HepG2 (cell line): ENCODE data around the gene LCORL. TPM values are rescaled to one million over a fixed set of nuclear protein-coding genes. Genes with fewer than 3 reads are reported as not detected.

ENCODE experiments used
- ATAC-seq: fragments of 200-7000 bp; cut with Tn5 transposase; 3 replicates; pipeline ENCODE4 v1.9.1; 2020; ENCODE audit warnings: mild to moderate bottlenecking, moderate library complexity
- Bru-seq: library from RNA; stranded (reverse); fragments of 400-500 nt; gene quantifications from one replicate; lab custom pipeline; 2021; lab: Mats Ljungman, UMichigan
- BruChase-seq, 2 experiments: library from RNA; stranded (reverse); fragments of 400-500 nt; gene quantifications; one replicate each; lab custom pipeline; 2021; lab: Mats Ljungman, UMichigan
- BruUV-seq: library from RNA; stranded (reverse); fragments of 400-500 nt; replicated peaks from 2 replicates; lab custom pipeline; 2021; lab: Mats Ljungman, UMichigan
- CTCF ChIA-PET: fragments of 300-600 bp; formaldehyde crosslinking; extraction: SDS; loops from one replicate; lab custom pipeline; 2021; ENCODE audit warnings: low total read pairs, inconsistent platforms, low intra/inter-chr PET ratio; lab: Yijun Ruan, JAX
- POLR2A ChIA-PET: fragments of 350-600 bp; sonication (Branson Sonifier 250); formaldehyde crosslinking; loops from one replicate; lab custom pipeline; 2020; ENCODE audit warnings: antibody characterized with exemption, inconsistent platforms; lab: Yijun Ruan, JAX
- DNase-seq: peaks from one replicate; pipeline ENCODE4 v3.0.0-alpha.2; 2015; ENCODE audit warnings: low spot score
- FAIRE-seq: peaks from 3 replicates; lab custom pipeline; 2011; peaks lifted over from hg19 to GRCh38; lab: Jason Lieb, UNC
- H2AFZ ChIP-seq: one replicate; pipeline ENCODE4 v1.6.1; 2011; ENCODE audit warnings: low read length, inconsistent platforms
- H3K27ac ChIP-seq: fragments of 300-600 bp; 3 replicates; pipeline ENCODE4 v1.8.0; 2011; ENCODE audit warnings: mixed run types, mild to moderate bottlenecking, mixed read lengths, low read length, inconsistent platforms; ENCODE audit not compliant: insufficient read depth; ENCODE audit errors: extremely low read length
- H3K27me3 ChIP-seq, 2 experiments: fragments of 200-600 bp in 1 of 2; 2 replicates in 1 of 2; 3 replicates in 1 of 2; pipeline versions ENCODE4 v1.6.0 to v1.8.0; 2011; ENCODE audit warnings: low read length in 2 of 2, mild to moderate bottlenecking in 2 of 2, moderate library complexity in 2 of 2, inconsistent platforms in 1 of 2; ENCODE audit not compliant: insufficient read depth in 2 of 2, control insufficient read depth in 1 of 2
- H3K36me3 ChIP-seq, 2 experiments: fragments of 200-600 bp in 1 of 2; replicated peaks in 1 of 2; 2 replicates in 1 of 2; 3 replicates in 1 of 2; pipeline versions ENCODE4 v1.5.1 to v1.8.0; 2011; ENCODE audit warnings: low read length in 2 of 2, inconsistent platforms in 1 of 2; ENCODE audit not compliant: insufficient read depth in 2 of 2, control insufficient read depth in 1 of 2
- H3K4me1 ChIP-seq: 2 replicates; pipeline ENCODE4 v1.5.1; 2012; ENCODE audit warnings: low read length, inconsistent platforms; ENCODE audit not compliant: insufficient read depth
- H3K4me2 ChIP-seq: 2 replicates; pipeline ENCODE4 v1.6.0; 2011; ENCODE audit warnings: low read depth, low read length, inconsistent platforms
- H3K4me3 ChIP-seq, 3 experiments: fragments of 200-600 bp in 1 of 3; sonication (generic), shearing (Covaris generic) in 1 of 3; replicated peaks in 1 of 3; 2 replicates each; pipeline ENCODE4 v1.5.1; 2011 to 2016; ENCODE audit warnings: low read length in 3 of 3, inconsistent platforms in 2 of 3, low read depth in 2 of 3, mild to moderate bottlenecking in 2 of 3, control low read depth in 1 of 3, mixed read lengths in 1 of 3; ENCODE audit not compliant: insufficient read depth in 1 of 3
- H3K79me2 ChIP-seq: one replicate; pipeline ENCODE4 v1.6.1; 2011; ENCODE audit warnings: low read length, inconsistent platforms; ENCODE audit not compliant: insufficient read depth
- H3K9ac ChIP-seq: 2 replicates; pipeline ENCODE4 v1.6.0; 2011; ENCODE audit warnings: mild to moderate bottlenecking, low read depth, low read length, inconsistent platforms; ENCODE audit not compliant: insufficient read depth
- H3K9me3 ChIP-seq: 2 replicates; pipeline ENCODE4 v1.5.1; 2012; ENCODE audit warnings: mild to moderate bottlenecking, low read length
- H4K20me1 ChIP-seq: 2 replicates; pipeline ENCODE4 v1.6.0; 2011; ENCODE audit warnings: inconsistent platforms, mild to moderate bottlenecking, low read length, moderate library complexity; ENCODE audit not compliant: insufficient read depth
- AGO2 ChIP-seq: fragments of 200-400 bp; formaldehyde crosslinking; optimal IDR thresholded peaks from 2 replicates; pipeline ENCODE3; 2017; ENCODE audit warnings: mild to moderate bottlenecking, low read depth, low read length, moderate library complexity
- EZH2 ChIP-seq: conservative IDR thresholded peaks from 2 replicates; pipeline ENCODE4 v1.6.1; 2012; ENCODE audit warnings: mild to moderate bottlenecking, low read depth, low read length, moderate library complexity
- ISX ChIP-seq: sonication (generic); formaldehyde crosslinking; conservative IDR thresholded peaks from 2 replicates; pipeline ENCODE4 v1.5.0; 2020; ENCODE audit warnings: missing genetic modification reagents
- NPAS2 ChIP-seq: sonication (generic); formaldehyde crosslinking; IDR thresholded peaks from 2 replicates; pipeline ENCODE4 v1.8.0; 2022; ENCODE audit warnings: mild to moderate bottlenecking, missing genetic modification reagents, borderline replicate concordance
- NR2F6 ChIP-seq, 2 experiments: IDR thresholded peaks; 2 replicates each; pipeline ENCODE4 v1.6.1; 2016; ENCODE audit warnings: antibody characterized with exemption in 1 of 2, mild to moderate bottlenecking in 1 of 2
- TOPORS ChIP-seq: sonication (generic); formaldehyde crosslinking; IDR thresholded peaks from 2 replicates; pipeline ENCODE4 v1.8.0; 2023; ENCODE audit warnings: mild to moderate bottlenecking, missing genetic modification reagents
- ZFP36L2 ChIP-seq: sonication (generic); formaldehyde crosslinking; IDR thresholded peaks from 2 replicates; pipeline ENCODE4 v1.4.0; 2020; ENCODE audit warnings: missing genetic modification reagents
- ZNF101 ChIP-seq: sonication (generic); formaldehyde crosslinking; IDR thresholded peaks from 2 replicates; pipeline ENCODE4 v1.4.0; 2020; ENCODE audit warnings: mild to moderate bottlenecking, low read depth, missing genetic modification reagents, borderline replicate concordance
- ZNF30 ChIP-seq: sonication (generic); formaldehyde crosslinking; IDR thresholded peaks from 2 replicates; pipeline ENCODE4 v1.5.0; 2020; ENCODE audit warnings: mild to moderate bottlenecking, missing genetic modification reagents
- ZNF44 ChIP-seq: sonication (generic); formaldehyde crosslinking; IDR thresholded peaks from 2 replicates; pipeline ENCODE4 v1.5.1; 2020; ENCODE audit warnings: mild to moderate bottlenecking, missing genetic modification reagents
- ZNF660 ChIP-seq: sonication (generic); formaldehyde crosslinking; IDR thresholded peaks from 2 replicates; pipeline ENCODE4 v1.5.1; 2020; ENCODE audit warnings: mild to moderate bottlenecking, low read depth, missing genetic modification reagents, borderline replicate concordance
- WGBS: methylation state at CpG from one replicate; pipeline ENCODE4 v1.1.6; 2017; ENCODE audit warnings: low lambda C conversion rate; 5-methylcytosine and 5-hydroxymethylcytosine counted together
- in situ Hi-C: cut with HindIII; loops from 2 replicates; pipeline ENCODE4 v1.10.0; 2017; ENCODE audit warnings: low pct_unique_long_range_greater_than_20kb; ENCODE audit not compliant: extremely low pct_ligation_motif_present
- intact Hi-C: fragments of 100-400 bp; cut with micrococcal nuclease; formaldehyde crosslinking; loops from one replicate; pipeline ENCODE4 v1.10.0; 2022; ENCODE audit not compliant: unreplicated experiment
- long read RNA-seq, 2 experiments: library from RNA in 1 of 2; library from polyadenylated mRNA in 1 of 2; stranded (forward) in 1 of 2; unstranded in 1 of 2; transcript quantifications; one replicate each; pipeline ENCODE4 v2.0.0, GENCODE V29; 2019 to 2022
- polyA minus RNA-seq, 3 experiments: library from RNA; depleted of rRNA, polyadenylated mRNA; stranded (reverse); fragments of >200 nt; gene quantifications; 2 replicates each; pipeline ENCODE4 v1.2.3, GENCODE V29; 2011; ENCODE audit warnings: low replicate concordance in 1 of 3
- polyA plus RNA-seq, 8 experiments: library from polyadenylated mRNA; depleted of rRNA in 3 of 8; stranded (reverse) in 7 of 8; unstranded in 1 of 8; fragments of >200 nt; fragmentation: Illumina TruSeq in 4 of 8; extraction: Trizol in 4 of 8; gene quantifications; 2 replicates each; pipeline versions ENCODE4 v1.2.1 to v1.2.3, GENCODE V29; 2011 to 2016; ENCODE audit warnings: low read depth in 4 of 8, missing spikeins in 1 of 8, mixed read lengths in 1 of 8; ENCODE audit not compliant: insufficient read depth in 1 of 8
- total RNA-seq, 5 experiments: library from RNA; depleted of rRNA; stranded (reverse); fragments of >200 nt; fragmentation: Illumina TruSeq; extraction: Trizol; gene quantifications; 2 replicates each; pipeline ENCODE4 v1.2.3, GENCODE V29; 2016; ENCODE audit warnings: low read depth in 1 of 5
- TF ChIP-seq, protein P1 (sequence below): sonication (generic); formaldehyde crosslinking; IDR thresholded peaks from 2 replicates; pipeline ENCODE4 v1.8.1; 2023; ENCODE audit warnings: mild to moderate bottlenecking, inconsistent platforms, moderate library complexity, missing genetic modification reagents, borderline replicate concordance

The LCORL gene
- total RNA-seq (2016; rRNA removed; fragmentation: Illumina TruSeq; extraction: Trizol) (14.5 and 16.5 TPM in 2 replicates), polyA plus RNA-seq (2011; rRNA removed) (3.8 and 5.3 TPM in 2 replicates), polyA minus RNA-seq (2011; rRNA and poly(A)+ RNA removed; ENCODE audit: low replicate concordance) (5.2 and 7.8 TPM in 2 replicates), Bru-seq, nascent RNA (percentile 85 among the genes with signal in this experiment), BruChase-seq, experiment 1, labeled RNA remaining after a 6-hour chase (percentile 71 among the genes with signal in this experiment), BruChase-seq, experiment 2, labeled RNA remaining after a 2-hour chase (percentile 75 among the genes with signal in this experiment)
- total RNA-seq (2016; cell fraction: cytosol; rRNA removed; fragmentation: Illumina TruSeq; extraction: Trizol; ENCODE audit: low read depth): 12.9 and 14.7 TPM in 2 replicates
- total RNA-seq (2016; cell fraction: insoluble cytoplasmic fraction; rRNA removed; fragmentation: Illumina TruSeq; extraction: Trizol): 15.7 and 17.7 TPM in 2 replicates
- 6.3 and 9.2 TPM in 2 replicates for total RNA-seq (2016; cell fraction: membrane; rRNA removed; fragmentation: Illumina TruSeq; extraction: Trizol)
- total RNA-seq (2016; cell fraction: nucleus; rRNA removed; fragmentation: Illumina TruSeq; extraction: Trizol): 28.7 and 32.0 TPM in 2 replicates
- polyA plus RNA-seq (2011; cell fraction: cytosol; rRNA removed): 1.4 and 2.2 TPM in 2 replicates
- polyA plus RNA-seq (2011; cell fraction: nucleus; rRNA removed): 3.8 TPM in 2 replicates
- 7.5 and 8.0 TPM in 2 replicates for polyA plus RNA-seq (2012)
- polyA plus RNA-seq (2016; cell fraction: cytosol; fragmentation: Illumina TruSeq; extraction: Trizol; ENCODE audit: low read depth): 4.7 and 5.7 TPM in 2 replicates
- 9.4 and 11.8 TPM in 2 replicates for polyA plus RNA-seq (2016; cell fraction: insoluble cytoplasmic fraction; fragmentation: Illumina TruSeq; extraction: Trizol; ENCODE audit: low read depth)
- polyA plus RNA-seq (2016; cell fraction: membrane; fragmentation: Illumina TruSeq; extraction: Trizol; ENCODE audit: low read depth): 4.8 and 6.3 TPM in 2 replicates
- 8.6 and 9.4 TPM in 2 replicates for polyA plus RNA-seq (2016; cell fraction: nucleus; fragmentation: Illumina TruSeq; extraction: Trizol; ENCODE audit: insufficient read depth, low read depth)
- 5.4 and 7.4 TPM in 2 replicates for polyA minus RNA-seq (2011; cell fraction: cytosol; rRNA and poly(A)+ RNA removed)
- polyA minus RNA-seq (2011; cell fraction: nucleus; rRNA and poly(A)+ RNA removed): 53.7 and 60.4 TPM in 2 replicates
- long read RNA-seq, experiment 1, full-length matches to known transcripts: 2 of 8 reads
- long read RNA-seq, experiment 1, partial matches to known transcripts: 2 of 8 reads
- long read RNA-seq, experiment 1, other reads (novel, unspliced or antisense): 4 of 8 reads
- long read RNA-seq, experiment 2, full-length matches to known transcripts: 1 of 11 reads
- long read RNA-seq, experiment 2, partial matches to known transcripts: 0 of 11 reads
- long read RNA-seq, experiment 2, other reads (novel, unspliced or antisense): 10 of 11 reads

DNA sequence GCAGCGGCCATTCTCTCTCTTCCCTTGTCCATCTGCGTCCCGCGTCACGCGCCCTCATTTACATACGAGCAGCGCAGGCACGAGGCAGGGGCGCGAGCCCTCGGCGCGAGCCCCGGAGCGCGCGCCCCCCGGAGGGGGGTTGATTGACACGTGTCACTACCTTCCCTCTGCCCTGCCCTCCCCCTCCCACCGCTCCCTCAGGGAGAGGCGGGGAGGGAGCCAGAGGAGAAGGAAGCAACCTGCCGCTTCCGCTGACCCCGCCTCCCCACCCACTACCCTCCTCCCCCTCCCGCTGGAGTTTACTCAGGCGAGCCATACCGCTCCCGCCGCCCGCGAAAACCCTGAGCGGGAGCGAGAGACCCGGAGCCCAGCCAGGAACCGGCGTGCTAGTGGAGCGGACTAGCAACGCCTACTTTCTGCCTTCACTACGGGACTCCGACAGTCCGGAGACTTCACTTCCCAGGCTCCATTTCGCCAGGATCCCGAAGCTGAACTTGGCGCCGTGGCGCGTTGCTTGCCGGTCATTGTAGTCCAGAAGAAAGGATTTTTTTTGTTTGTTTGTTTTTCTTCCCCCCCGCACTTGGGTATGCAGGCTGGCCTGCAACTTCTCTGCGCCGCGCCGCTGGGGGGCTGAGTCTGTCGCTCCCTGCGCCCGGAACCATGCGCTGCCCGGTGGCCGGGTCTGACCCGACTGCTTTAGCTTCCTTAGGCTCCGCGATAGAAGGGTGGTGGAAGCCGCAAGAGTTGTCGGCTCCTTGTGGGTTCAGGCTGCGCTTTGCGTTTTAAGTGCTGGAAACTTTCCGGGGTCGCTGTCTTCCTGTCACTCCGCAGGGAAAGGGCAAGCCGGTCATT, at the start of gene LCORL:
Gene LCORL (minus strand): TSS at position 36 of the 852 bp plus-strand sequence. CDS start 4 bp downstream, at position 32.
- ChIA-PET POLR2A (interaction anchor here (1.3 kb wide), 1 partner anchor 212 kb away, joined by 7 read pairs; the partner anchor contains the start of gene DCAF16), CTCF (no interaction called here)
- TF ChIP-seq ZFP36L2 (CRISPR knock-in tag) (no peak), EZH2 (no peak), TOPORS (peak; percentile 88; the same call in 1 of the 2 replicates), AGO2 (no peak), ZNF660 (no peak), ZNF30 (CRISPR knock-in tag) (no peak), ISX (CRISPR knock-in tag) (no peak), ZNF44 (no peak), NPAS2 (CRISPR knock-in tag) (no peak), ZNF101 (CRISPR knock-in tag) (no peak), NR2F6 (IDR thresholded peaks at IDR 0.05) (no peak), NR2F6 (CRISPR knock-in tag; IDR thresholded peaks at IDR 0.05) (no peak; the same call in 1 of the 2 replicates)
- TF ChIP-seq, protein P1, sequence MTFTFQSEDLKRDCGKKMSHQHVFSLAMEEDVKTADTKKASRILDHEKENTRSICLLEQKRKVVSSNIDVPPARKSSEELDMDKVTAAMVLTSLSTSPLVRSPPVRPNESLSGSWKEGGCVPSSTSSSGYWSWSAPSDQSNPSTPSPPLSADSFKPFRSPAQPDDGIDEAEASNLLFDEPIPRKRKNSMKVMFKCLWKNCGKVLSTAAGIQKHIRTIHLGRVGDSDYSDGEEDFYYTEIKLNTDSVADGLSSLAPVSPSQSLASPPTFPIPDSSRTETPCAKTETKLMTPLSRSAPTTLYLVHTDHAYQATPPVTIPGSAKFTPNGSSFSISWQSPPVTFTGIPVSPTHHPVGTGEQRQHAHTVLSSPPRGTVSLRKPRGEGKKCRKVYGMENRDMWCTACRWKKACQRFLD (CRISPR knock-in tag): no peak

More for the DNA sequence above, at the start of gene LCORL:
- peak; percentile 90 for ATAC-seq
- TSS peak; percentile 62 for BruUV-seq
- Histone ChIP-seq H3K9ac (peak within 1 kb of the TSS; percentile 87), H3K9me3 (no peaks in the 10 kb centered on the region), H2AFZ (peak within 1 kb of the TSS; percentile 82), H3K4me2 (peak within 1 kb of the TSS; percentile 96), H3K79me2 (peaks cover 38% of the 10 kb centered on the region), H3K27me3 (peaks cover 0 to 15% of the 10 kb centered on the region in 2 experiments; a peak in 1 of 5 replicates), H3K27ac (peak within 1 kb of the TSS; percentile 96), H3K36me3 (no peaks in the 10 kb centered on the region), H4K20me1 (peaks cover 20% of the 10 kb centered on the region), H3K4me3 (peak within 1 kb of the TSS; percentile 89 to 97 (median 93)), H3K4me1 (peaks cover 21% of the 10 kb centered on the region)
- peak; percentile 96 for DNase-seq
- in situ Hi-C loops: loop anchor here (10.0 to 25.0 kb wide), 2 partner anchors 207 to 460 kb away; partner anchors contain the start of genes DCAF16 and NCAPG
- WGBS: under 1% methylated on average over 38 of the region's 71 CpGs
- peak; percentile 81 for FAIRE-seq
- intact Hi-C loops: loop anchor here (2.0 kb wide), 1 partner anchor 549 kb away; no protein-coding TSS in a partner anchor
